HepG2 (cell line): ENCODE measurements around the gene CAPN15. TPM values are rescaled to one million over a fixed set of nuclear protein-coding genes. Genes with fewer than 3 reads are reported as not detected.

Experiments
- ATAC-seq: fragments of 200-7000 bp; cut with Tn5 transposase; 3 replicates; pipeline ENCODE4 v1.9.1; 2020; ENCODE audit warnings: mild to moderate bottlenecking, moderate library complexity
- BruUV-seq: library from RNA; stranded (reverse); fragments of 400-500 nt; replicated peaks from 2 replicates; lab custom pipeline; 2021; lab: Mats Ljungman, UMichigan
- CTCF ChIA-PET: fragments of 300-600 bp; formaldehyde crosslinking; extraction: SDS; loops from one replicate; lab custom pipeline; 2021; ENCODE audit warnings: low total read pairs, inconsistent platforms, low intra/inter-chr PET ratio; lab: Yijun Ruan, JAX
- POLR2A ChIA-PET: fragments of 350-600 bp; sonication (Branson Sonifier 250); formaldehyde crosslinking; loops from one replicate; lab custom pipeline; 2020; ENCODE audit warnings: antibody characterized with exemption, inconsistent platforms; lab: Yijun Ruan, JAX
- DNase-seq: peaks from one replicate; pipeline ENCODE4 v3.0.0-alpha.2; 2015; ENCODE audit warnings: low spot score
- FAIRE-seq: peaks from 3 replicates; lab custom pipeline; 2011; peaks lifted over from hg19 to GRCh38; lab: Jason Lieb, UNC
- H2AFZ ChIP-seq: one replicate; pipeline ENCODE4 v1.6.1; 2011; ENCODE audit warnings: low read length, inconsistent platforms
- H3K27ac ChIP-seq: fragments of 300-600 bp; 3 replicates; pipeline ENCODE4 v1.8.0; 2011; ENCODE audit warnings: mixed run types, mild to moderate bottlenecking, mixed read lengths, low read length, inconsistent platforms; ENCODE audit not compliant: insufficient read depth; ENCODE audit errors: extremely low read length
- H3K27me3 ChIP-seq, 2 experiments: fragments of 200-600 bp in 1 of 2; 2 replicates in 1 of 2; 3 replicates in 1 of 2; pipeline versions ENCODE4 v1.6.0 to v1.8.0; 2011; ENCODE audit warnings: low read length in 2 of 2, mild to moderate bottlenecking in 2 of 2, moderate library complexity in 2 of 2, inconsistent platforms in 1 of 2; ENCODE audit not compliant: insufficient read depth in 2 of 2, control insufficient read depth in 1 of 2
- H3K36me3 ChIP-seq, 2 experiments: fragments of 200-600 bp in 1 of 2; replicated peaks in 1 of 2; 2 replicates in 1 of 2; 3 replicates in 1 of 2; pipeline versions ENCODE4 v1.5.1 to v1.8.0; 2011; ENCODE audit warnings: low read length in 2 of 2, inconsistent platforms in 1 of 2; ENCODE audit not compliant: insufficient read depth in 2 of 2, control insufficient read depth in 1 of 2
- H3K4me1 ChIP-seq: 2 replicates; pipeline ENCODE4 v1.5.1; 2012; ENCODE audit warnings: low read length, inconsistent platforms; ENCODE audit not compliant: insufficient read depth
- H3K4me2 ChIP-seq: 2 replicates; pipeline ENCODE4 v1.6.0; 2011; ENCODE audit warnings: low read depth, low read length, inconsistent platforms
- H3K4me3 ChIP-seq, 3 experiments: fragments of 200-600 bp in 1 of 3; sonication (generic), shearing (Covaris generic) in 1 of 3; replicated peaks in 1 of 3; 2 replicates each; pipeline ENCODE4 v1.5.1; 2011 to 2016; ENCODE audit warnings: low read length in 3 of 3, inconsistent platforms in 2 of 3, low read depth in 2 of 3, mild to moderate bottlenecking in 2 of 3, control low read depth in 1 of 3, mixed read lengths in 1 of 3; ENCODE audit not compliant: insufficient read depth in 1 of 3
- H3K79me2 ChIP-seq: one replicate; pipeline ENCODE4 v1.6.1; 2011; ENCODE audit warnings: low read length, inconsistent platforms; ENCODE audit not compliant: insufficient read depth
- H3K9ac ChIP-seq: 2 replicates; pipeline ENCODE4 v1.6.0; 2011; ENCODE audit warnings: mild to moderate bottlenecking, low read depth, low read length, inconsistent platforms; ENCODE audit not compliant: insufficient read depth
- H3K9me3 ChIP-seq: 2 replicates; pipeline ENCODE4 v1.5.1; 2012; ENCODE audit warnings: mild to moderate bottlenecking, low read length
- H4K20me1 ChIP-seq: 2 replicates; pipeline ENCODE4 v1.6.0; 2011; ENCODE audit warnings: inconsistent platforms, mild to moderate bottlenecking, low read length, moderate library complexity; ENCODE audit not compliant: insufficient read depth
- CCDC6 ChIP-seq: sonication (generic); formaldehyde crosslinking; IDR thresholded peaks from 2 replicates; pipeline ENCODE4 v1.8.1; 2022; ENCODE audit warnings: mild to moderate bottlenecking, missing genetic modification reagents, moderate library complexity
- GTF2F1 ChIP-seq: fragments of 150-350 bp; IDR thresholded peaks from 2 replicates; pipeline ENCODE4 v1.6.1; 2014; ENCODE audit warnings: low read length
- HMG20A ChIP-seq: IDR thresholded peaks from 2 replicates; pipeline ENCODE4 v1.6.1; 2016; ENCODE audit warnings: borderline replicate concordance
- REL ChIP-seq: sonication (generic); formaldehyde crosslinking; conservative IDR thresholded peaks from 2 replicates; pipeline ENCODE4 v1.8.0; 2022; ENCODE audit warnings: mild to moderate bottlenecking, missing genetic modification reagents, moderate library complexity
- ZNF263 ChIP-seq: sonication (generic); formaldehyde crosslinking; IDR thresholded peaks from 2 replicates; pipeline ENCODE4 v1.4.0; 2020; ENCODE audit warnings: missing genetic modification reagents
- ZNF335 ChIP-seq: sonication (generic); formaldehyde crosslinking; IDR thresholded peaks from 2 replicates; pipeline ENCODE4 v1.4.0; 2020; ENCODE audit warnings: missing genetic modification reagents
- ZNF44 ChIP-seq: sonication (generic); formaldehyde crosslinking; IDR thresholded peaks from 2 replicates; pipeline ENCODE4 v1.5.1; 2020; ENCODE audit warnings: mild to moderate bottlenecking, missing genetic modification reagents
- ZNF780A ChIP-seq: sonication (generic); formaldehyde crosslinking; IDR thresholded peaks from 2 replicates; pipeline ENCODE4 v1.8.0; 2022; ENCODE audit warnings: mild to moderate bottlenecking, missing genetic modification reagents, moderate library complexity
- WGBS: methylation state at CpG from one replicate; pipeline ENCODE4 v1.1.6; 2017; ENCODE audit warnings: low lambda C conversion rate; 5-methylcytosine and 5-hydroxymethylcytosine counted together
- in situ Hi-C: cut with HindIII; loops from 2 replicates; pipeline ENCODE4 v1.10.0; 2017; ENCODE audit warnings: low pct_unique_long_range_greater_than_20kb; ENCODE audit not compliant: extremely low pct_ligation_motif_present
- intact Hi-C: fragments of 100-400 bp; cut with micrococcal nuclease; formaldehyde crosslinking; loops from one replicate; pipeline ENCODE4 v1.10.0; 2022; ENCODE audit not compliant: unreplicated experiment
- polyA plus RNA-seq, 8 experiments: library from polyadenylated mRNA; depleted of rRNA in 3 of 8; stranded (reverse) in 7 of 8; unstranded in 1 of 8; fragments of >200 nt; fragmentation: Illumina TruSeq in 4 of 8; extraction: Trizol in 4 of 8; gene quantifications; 2 replicates each; pipeline versions ENCODE4 v1.2.1 to v1.2.3, GENCODE V29; 2011 to 2016; ENCODE audit warnings: low read depth in 4 of 8, missing spikeins in 1 of 8, mixed read lengths in 1 of 8; ENCODE audit not compliant: insufficient read depth in 1 of 8
- total RNA-seq, 5 experiments: library from RNA; depleted of rRNA; stranded (reverse); fragments of >200 nt; fragmentation: Illumina TruSeq; extraction: Trizol; gene quantifications; 2 replicates each; pipeline ENCODE4 v1.2.3, GENCODE V29; 2016; ENCODE audit warnings: low read depth in 1 of 5
- TF ChIP-seq, protein P1 (sequence below): sonication (generic); formaldehyde crosslinking; IDR thresholded peaks from 2 replicates; pipeline ENCODE4 v1.8.1; 2023; ENCODE audit warnings: mild to moderate bottlenecking, moderate library complexity, missing genetic modification reagents
- TF ChIP-seq, protein P2 (sequence below): sonication (generic); formaldehyde crosslinking; IDR thresholded peaks from 2 replicates; pipeline ENCODE4 v1.4.0; 2020; ENCODE audit warnings: missing genetic modification reagents
- TF ChIP-seq, protein P3 (sequence below): sonication (generic); formaldehyde crosslinking; IDR thresholded peaks from 2 replicates; pipeline ENCODE4 v1.5.1; 2020; ENCODE audit warnings: mild to moderate bottlenecking, missing genetic modification reagents, moderate library complexity
- TF ChIP-seq, protein P4 (sequence below): sonication (generic); formaldehyde crosslinking; IDR thresholded peaks from 2 replicates; pipeline ENCODE4 v1.8.1; 2023; ENCODE audit warnings: missing genetic modification reagents, mild to moderate bottlenecking, borderline replicate concordance
- TF ChIP-seq, protein P5 (sequence below): sonication (generic); formaldehyde crosslinking; IDR thresholded peaks from 2 replicates; pipeline ENCODE4 v1.9.0; 2022; ENCODE audit warnings: low read depth, missing genetic modification reagents

Gene CAPN15
- total and polyA plus RNA-seq, 2 of the 13 experiments (the other 11 are each of a cell fraction or from before 2014, with no cell fraction given): 14.9 to 24.5 TPM

DNA sequence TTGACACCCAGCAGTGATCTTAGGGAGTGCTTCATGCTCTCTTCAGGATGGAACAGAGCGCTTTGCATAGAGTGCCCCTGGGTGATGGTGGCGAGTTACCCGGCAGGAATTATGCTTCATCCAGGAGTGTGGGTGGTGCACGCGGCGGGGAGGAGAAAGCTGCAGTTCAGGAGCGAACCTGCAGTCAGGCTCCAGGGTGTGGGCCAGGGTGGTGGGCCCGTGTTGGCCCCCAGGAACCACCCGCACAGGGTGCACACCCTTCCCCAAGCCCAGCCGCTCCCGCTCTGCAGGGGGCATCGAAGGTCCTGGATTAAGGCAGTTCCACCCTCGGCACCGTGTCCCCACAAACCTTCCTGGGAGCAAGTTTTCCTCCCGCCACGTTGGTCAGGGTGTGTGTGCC is 66.3 kb downstream of the CAPN15 start:
- Histone ChIP-seq H3K4me3 (no peak overlapping the region), H3K27ac (no peak overlapping the region), H3K79me2 (peaks cover 43% of the 10 kb centered on the region), H3K27me3 (no peaks in the 10 kb centered on the region; a peak in 1 of 5 replicates), H3K9me3 (no peaks in the 10 kb centered on the region), H3K36me3 (peaks cover 4 to 7% of the 10 kb centered on the region in 2 experiments; a peak in 1 of 5 replicates), H3K4me2 (no peak overlapping the region; the same call in 1 of the 2 replicates), H2AFZ (no peak overlapping the region), H3K9ac (no peak overlapping the region), H4K20me1 (peaks cover 10% of the 10 kb centered on the region; the same call in 1 of the 2 replicates), H3K4me1 (peaks cover 34% of the 10 kb centered on the region)
- ATAC-seq: no peak
- intact Hi-C loops (no loop called here), in situ Hi-C loops (no loop called here)
- 98% methylated on average over 11 of the region's 16 CpGs for WGBS
- BruUV-seq: no TSS peak
- no peak for DNase-seq
- POLR2A ChIA-PET: no interaction called here
- no peak for FAIRE-seq
- TF ChIP-seq ZNF780A (CRISPR knock-in tag) (no peak), HMG20A (CRISPR knock-in tag) (no peak), ZNF263 (CRISPR knock-in tag) (no peak), CCDC6 (CRISPR knock-in tag) (no peak), ZNF335 (CRISPR knock-in tag) (no peak), GTF2F1 (no peak), ZNF44 (CRISPR knock-in tag) (no peak), REL (CRISPR knock-in tag) (no peak)
- TF ChIP-seq, protein P1, sequence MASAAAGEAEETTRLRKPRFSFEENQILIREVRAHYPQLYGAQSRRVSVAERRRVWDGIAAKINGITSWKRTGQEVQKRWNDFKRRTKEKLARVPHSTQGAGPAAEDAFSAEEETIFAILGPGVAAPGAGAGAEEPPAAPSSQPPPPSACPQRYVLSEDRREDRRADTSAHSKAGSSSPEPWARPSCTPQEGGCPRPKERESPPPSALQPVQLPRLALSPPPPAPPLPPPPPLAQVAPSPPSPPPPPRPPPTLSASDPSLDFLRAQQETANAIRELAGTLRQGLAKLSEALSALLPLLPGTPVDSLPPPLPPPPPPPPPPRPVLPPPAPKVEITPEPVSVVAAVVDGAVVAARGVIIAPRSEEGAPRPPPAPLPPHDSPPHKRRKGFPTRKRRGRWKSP (CRISPR knock-in tag): no peak
- TF ChIP-seq, protein P2, sequence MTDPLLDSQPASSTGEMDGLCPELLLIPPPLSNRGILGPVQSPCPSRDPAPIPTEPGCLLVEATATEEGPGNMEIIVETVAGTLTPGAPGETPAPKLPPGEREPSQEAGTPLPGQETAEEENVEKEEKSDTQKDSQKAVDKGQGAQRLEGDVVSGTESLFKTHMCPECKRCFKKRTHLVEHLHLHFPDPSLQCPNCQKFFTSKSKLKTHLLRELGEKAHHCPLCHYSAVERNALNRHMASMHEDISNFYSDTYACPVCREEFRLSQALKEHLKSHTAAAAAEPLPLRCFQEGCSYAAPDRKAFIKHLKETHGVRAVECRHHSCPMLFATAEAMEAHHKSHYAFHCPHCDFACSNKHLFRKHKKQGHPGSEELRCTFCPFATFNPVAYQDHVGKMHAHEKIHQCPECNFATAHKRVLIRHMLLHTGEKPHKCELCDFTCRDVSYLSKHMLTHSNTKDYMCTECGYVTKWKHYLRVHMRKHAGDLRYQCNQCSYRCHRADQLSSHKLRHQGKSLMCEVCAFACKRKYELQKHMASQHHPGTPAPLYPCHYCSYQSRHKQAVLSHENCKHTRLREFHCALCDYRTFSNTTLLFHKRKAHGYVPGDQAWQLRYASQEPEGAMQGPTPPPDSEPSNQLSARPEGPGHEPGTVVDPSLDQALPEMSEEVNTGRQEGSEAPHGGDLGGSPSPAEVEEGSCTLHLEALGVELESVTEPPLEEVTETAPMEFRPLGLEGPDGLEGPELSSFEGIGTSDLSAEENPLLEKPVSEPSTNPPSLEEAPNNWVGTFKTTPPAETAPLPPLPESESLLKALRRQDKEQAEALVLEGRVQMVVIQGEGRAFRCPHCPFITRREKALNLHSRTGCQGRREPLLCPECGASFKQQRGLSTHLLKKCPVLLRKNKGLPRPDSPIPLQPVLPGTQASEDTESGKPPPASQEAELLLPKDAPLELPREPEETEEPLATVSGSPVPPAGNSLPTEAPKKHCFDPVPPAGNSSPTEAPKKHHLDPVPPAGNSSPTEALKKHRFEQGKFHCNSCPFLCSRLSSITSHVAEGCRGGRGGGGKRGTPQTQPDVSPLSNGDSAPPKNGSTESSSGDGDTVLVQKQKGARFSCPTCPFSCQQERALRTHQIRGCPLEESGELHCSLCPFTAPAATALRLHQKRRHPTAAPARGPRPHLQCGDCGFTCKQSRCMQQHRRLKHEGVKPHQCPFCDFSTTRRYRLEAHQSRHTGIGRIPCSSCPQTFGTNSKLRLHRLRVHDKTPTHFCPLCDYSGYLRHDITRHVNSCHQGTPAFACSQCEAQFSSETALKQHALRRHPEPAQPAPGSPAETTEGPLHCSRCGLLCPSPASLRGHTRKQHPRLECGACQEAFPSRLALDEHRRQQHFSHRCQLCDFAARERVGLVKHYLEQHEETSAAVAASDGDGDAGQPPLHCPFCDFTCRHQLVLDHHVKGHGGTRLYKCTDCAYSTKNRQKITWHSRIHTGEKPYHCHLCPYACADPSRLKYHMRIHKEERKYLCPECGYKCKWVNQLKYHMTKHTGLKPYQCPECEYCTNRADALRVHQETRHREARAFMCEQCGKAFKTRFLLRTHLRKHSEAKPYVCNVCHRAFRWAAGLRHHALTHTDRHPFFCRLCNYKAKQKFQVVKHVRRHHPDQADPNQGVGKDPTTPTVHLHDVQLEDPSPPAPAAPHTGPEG (CRISPR knock-in tag): no peak
- TF ChIP-seq, protein P3, sequence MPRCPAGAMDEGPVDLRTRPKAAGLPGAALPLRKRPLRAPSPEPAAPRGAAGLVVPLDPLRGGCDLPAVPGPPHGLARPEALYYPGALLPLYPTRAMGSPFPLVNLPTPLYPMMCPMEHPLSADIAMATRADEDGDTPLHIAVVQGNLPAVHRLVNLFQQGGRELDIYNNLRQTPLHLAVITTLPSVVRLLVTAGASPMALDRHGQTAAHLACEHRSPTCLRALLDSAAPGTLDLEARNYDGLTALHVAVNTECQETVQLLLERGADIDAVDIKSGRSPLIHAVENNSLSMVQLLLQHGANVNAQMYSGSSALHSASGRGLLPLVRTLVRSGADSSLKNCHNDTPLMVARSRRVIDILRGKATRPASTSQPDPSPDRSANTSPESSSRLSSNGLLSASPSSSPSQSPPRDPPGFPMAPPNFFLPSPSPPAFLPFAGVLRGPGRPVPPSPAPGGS (CRISPR knock-in tag): no peak
- TF ChIP-seq, protein P4, sequence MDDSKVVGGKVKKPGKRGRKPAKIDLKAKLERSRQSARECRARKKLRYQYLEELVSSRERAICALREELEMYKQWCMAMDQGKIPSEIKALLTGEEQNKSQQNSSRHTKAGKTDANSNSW (CRISPR knock-in tag): no peak
- TF ChIP-seq, protein P5, sequence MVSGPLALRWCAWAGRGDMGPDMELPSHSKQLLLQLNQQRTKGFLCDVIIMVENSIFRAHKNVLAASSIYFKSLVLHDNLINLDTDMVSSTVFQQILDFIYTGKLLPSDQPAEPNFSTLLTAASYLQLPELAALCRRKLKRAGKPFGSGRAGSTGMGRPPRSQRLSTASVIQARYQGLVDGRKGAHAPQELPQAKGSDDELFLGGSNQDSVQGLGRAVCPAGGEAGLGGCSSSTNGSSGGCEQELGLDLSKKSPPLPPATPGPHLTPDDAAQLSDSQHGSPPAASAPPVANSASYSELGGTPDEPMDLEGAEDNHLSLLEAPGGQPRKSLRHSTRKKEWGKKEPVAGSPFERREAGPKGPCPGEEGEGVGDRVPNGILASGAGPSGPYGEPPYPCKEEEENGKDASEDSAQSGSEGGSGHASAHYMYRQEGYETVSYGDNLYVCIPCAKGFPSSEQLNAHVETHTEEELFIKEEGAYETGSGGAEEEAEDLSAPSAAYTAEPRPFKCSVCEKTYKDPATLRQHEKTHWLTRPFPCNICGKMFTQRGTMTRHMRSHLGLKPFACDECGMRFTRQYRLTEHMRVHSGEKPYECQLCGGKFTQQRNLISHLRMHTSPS (CRISPR knock-in tag): no peak
- CTCF ChIA-PET: no interaction called here
